Stimulated activated CD8-positive, alpha-beta memory T cell treated with anti-CD3 and anti-CD28 coated beads, Interleukin-4, amount 100 ng/mL, for 24 hours (primary cell): ENCODE results near the gene TPD52L1.

Experiments
- DNase-seq: peaks from one replicate; pipeline ENCODE4 v3.0.0-alpha.2; 2020; ENCODE audit warnings: low read depth

The TPD52L1 gene

DNA sequence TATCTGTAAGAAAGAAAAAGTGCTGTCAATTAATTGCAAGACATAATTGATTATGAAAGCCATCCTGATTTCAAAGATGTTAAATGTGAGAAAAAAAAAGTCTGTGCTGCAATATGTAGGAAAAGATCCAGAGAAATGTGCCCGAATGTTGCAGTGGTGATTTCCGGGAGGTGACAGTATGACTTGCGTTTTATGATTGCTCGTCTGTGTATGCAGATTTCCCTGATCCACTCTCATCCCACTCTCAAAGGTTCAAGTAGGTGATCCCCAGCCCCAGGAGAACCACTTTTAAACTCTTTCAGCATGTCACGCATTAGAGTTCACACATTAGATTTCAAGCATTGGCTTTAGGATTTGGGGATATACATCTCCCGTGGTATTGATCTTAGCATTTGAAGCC lies 57.8 kb downstream of the TPD52L1 start:
- no peak for DNase-seq

DNA sequence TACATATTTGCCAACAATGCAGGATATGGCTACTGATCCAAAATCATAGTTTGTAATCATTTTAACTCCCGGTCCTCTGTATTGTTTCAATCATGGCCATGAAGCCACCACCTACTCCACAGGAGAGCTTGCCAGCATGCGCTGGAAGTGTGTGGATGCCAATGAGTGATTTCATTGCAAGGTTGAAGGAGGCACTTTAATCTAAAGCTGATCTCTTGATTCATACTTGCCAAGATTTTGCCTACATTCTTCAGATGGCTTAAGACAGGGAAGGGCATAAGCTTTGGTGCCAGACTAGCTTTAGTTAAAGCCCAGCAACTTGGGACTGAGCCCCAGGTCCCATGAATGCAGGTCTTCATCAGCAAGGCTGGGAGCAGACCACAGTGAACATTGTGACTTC lies 58.8 kb downstream of the TPD52L1 start:
- no peak for DNase-seq

DNA sequence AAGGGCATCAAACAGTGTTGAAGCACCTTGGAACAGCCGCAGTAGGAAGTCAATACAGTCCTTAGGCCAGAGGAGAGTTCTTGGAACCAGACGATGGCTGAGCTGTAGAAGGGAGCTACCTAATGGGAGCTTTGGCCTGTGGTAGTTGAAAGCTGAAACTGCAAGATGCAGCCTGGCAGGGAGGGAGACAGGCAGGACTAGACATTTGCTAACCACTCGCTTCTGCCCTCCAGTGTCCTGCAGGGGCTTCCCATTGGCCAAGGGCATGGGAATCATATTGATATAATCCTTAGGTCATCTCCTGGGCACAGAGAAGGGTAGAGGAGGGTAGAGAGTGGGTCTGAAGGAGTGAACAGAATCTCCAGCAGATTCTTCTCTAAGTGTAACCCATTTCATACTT lies 60.4 kb downstream of the TPD52L1 start:
- DNase-seq, result no peak

DNA sequence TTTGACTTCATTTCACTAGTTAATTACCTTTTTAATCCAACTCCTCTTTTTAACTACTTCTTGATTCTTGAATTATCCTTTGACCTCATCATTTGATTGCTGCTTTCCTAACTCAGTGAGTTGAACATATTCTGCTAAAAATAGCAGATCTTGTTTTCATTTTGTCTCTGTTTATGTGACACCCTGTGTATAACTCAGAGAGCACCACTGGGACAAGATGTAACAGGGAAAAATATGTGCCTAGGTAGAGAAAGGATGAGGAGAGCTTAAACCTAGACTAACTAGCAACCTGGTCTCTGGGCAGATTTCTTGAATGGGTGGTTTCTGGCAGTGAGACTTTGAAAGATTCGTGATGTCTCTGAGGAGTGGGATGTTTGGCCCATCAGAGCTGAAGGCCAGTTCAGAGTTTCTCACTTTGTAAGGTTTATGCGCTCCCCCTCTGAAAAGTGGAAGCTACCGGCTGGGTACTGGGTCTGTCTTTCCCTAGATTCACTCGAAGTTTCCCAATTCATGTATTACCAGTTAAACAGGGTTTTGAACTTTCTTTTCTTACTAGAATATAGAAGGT lies 61.8 kb downstream of the TPD52L1 start:
- no peak for DNase-seq

DNA sequence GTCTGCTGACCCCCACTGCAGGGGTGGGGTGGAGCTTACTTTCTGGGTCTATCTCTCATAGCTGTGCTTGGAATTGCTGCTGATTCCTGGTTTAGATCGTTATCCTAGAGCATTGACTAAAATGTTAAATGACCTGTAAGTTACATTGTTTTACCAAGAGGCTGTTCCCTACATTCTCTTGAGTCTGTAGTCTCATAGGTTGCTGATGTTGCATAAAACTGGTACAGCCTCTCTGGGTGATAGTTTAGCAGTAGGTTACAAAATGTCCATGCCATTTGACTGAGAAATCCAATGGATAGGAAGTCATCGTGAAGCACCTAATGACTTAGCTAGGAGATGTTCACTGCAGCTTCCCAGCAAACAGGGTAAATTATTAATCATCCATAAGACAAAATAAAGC lies 62.4 kb downstream of the TPD52L1 start:
- DNase-seq, result no peak

DNA sequence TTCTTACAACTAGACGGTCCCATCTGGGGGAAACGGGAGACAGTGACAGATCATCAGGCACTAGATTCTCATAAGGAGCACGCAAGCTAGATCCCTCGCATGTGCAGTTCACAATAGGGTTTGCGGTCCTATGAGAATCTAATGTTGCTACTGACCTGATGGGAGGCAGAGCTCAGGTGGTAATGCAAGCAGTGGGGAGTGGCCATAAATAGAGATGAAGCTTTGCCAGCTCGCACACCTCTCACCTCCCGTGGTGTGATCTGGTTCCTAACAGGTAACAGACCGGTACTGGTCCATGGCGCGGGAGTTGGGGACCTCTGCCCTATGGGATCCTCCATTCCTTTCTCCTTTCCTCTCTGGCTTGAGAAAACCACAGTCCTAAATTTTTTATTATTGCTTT lies 63.8 kb downstream of the TPD52L1 start:
- DNase-seq, result no peak

DNA sequence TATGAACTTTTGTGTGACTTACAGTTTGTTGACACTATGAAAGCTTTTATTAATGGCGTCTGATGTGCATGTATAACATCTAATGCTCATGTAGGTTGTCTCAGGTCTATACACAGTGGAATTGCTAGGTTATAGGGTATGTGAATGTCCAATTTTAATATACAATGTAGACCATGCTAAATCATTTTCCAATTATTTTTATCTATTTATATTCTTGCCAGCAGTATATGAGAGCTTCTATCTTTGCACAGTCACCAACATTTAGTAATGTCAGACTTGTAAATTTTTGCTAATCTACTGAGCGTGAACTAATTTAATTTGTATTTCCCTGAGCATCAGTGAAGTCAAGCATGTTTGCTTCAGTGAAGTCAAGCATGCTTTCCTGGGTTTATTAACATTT lies 64.4 kb downstream of the TPD52L1 start:
- no peak for DNase-seq

DNA sequence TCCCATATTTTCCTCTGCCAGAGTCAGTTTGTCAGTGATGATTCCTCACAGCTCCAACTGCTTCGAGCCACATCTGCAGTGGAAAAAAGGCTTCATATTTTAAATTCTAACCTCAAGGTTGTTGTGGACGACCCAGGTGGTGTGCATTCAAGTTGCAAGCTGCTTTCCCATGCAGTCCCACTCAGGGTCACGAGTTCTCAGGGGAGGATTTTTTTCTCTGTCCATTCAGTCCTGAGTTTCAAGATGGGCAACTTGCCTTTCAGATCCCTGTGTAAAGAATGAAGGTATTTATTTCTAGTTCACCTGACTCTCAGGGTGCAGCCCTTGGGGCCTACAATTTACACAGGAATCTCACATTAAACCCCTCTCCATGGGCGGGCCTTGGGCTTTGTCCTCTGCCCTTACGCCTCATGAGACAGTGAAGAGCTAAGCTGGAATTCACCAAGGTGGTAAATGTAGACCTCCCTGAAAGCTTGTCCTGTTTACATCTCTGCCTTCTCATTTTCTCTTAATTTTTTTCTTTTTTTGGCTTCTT lies 65.9 kb downstream of the TPD52L1 start:
- no peak for DNase-seq

DNA sequence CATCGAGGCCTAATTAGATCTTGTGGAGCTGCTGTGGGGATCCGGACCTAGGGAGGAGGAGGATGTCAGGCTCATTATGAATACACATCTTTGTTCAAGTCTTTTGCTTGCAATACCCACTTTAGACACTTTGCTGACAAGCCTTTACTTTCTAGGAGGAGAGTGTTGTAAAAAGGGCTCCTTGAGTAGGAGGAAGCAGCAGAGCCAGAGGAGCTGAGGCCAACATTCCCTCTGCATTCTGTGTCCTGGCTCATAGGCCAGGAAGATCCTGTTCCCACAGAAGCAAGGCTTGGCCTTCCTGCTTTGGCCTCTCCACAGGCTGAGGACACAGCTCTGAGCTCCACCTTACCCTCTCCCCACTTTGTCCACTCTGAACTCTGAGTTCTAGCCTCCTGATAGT lies 67.1 kb downstream of the TPD52L1 start:
- no peak for DNase-seq

DNA sequence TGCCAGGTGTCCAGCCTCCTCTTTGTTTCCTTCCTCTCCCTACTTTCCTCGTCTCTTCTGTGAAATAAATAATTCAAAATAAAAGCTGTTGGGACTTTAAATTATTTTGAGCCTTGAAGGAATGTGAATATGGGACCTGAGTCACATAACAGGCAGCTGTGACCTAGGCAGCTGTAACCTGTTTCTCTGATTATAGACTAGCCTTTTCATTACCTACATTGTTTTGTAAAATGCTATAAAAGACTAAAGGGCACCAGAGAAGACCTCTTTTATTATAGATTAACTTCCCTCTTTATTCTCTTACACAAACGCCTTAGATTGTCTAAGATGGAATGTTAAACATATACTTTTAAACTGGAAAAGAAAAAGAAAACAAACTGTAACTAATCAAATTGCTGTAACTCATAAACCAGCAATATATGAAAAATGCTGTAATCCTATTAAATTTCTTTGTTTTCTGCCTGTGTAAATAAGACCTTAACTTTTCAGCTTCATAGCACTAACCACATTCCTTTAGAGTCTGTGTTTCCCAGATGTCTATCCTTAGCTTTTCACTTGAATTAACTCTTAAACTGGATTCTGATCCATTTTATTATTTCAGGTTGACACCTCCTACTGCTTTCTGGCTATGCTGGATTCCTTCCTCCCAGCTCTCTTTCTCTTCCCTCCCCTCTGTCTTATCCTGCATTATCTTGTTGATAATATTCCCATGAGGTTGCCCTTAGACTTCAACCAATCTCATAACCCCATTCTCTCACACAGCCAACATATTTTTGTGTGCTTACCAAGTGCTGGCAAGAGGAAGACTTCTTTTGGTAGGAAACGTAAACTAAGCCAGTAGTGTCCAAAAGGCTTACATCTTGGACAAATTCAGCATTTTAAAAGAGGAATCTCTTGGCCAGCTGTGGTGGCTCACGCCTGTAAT lies 69.2 kb downstream of the TPD52L1 start:
- DNase-seq, result no peak

DNA sequence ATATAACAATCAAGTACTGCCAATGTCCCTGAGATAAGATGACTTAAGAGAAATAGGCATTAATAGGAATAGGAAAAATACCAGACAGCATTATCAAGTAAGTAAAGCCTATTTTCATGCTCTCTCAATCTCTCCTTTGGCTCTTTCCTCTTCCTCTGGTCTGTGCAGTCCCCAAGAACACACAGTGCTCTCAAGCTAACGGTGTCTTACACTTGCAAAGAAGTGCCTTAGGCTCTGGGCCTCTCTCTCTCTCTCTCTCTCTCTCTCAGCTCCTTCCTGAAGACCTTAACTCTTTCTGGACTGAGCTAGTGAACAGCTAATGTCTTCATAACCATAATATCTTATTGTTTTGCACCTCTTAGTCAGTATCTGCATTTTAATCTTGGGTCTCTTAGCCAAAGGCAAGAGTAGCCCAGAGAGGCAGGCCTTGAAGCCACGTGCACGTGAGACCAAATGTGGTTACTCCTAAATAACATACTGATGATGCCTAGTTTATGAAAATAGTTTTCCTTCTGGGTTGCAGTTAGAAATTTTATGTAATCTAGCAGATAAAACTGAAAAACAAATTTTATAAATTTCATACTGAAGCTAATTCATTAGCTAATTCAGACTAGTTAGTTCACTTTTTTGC lies 70.8 kb downstream of the TPD52L1 start:
- DNase-seq, result no peak

DNA sequence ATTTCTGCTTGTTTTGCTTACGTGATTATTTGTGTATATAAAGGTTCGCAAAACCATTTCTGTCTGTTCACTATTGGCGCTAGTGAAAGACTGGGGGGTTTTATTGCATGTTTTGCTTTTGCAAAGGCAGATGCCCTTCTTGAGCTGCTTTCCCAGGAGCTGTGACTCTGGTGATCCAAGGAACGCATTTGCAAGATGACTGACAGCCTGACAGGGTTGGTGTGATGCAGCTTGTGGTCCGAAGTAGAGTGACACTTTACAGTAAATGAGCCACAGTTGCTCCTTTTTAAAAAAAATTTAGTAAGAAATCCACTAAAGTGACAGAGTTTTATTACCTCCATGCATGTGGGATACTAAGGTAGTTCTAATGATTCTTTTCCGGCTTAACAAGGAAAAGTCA lies 73.7 kb downstream of the TPD52L1 start:
- DNase-seq, result no peak

DNA sequence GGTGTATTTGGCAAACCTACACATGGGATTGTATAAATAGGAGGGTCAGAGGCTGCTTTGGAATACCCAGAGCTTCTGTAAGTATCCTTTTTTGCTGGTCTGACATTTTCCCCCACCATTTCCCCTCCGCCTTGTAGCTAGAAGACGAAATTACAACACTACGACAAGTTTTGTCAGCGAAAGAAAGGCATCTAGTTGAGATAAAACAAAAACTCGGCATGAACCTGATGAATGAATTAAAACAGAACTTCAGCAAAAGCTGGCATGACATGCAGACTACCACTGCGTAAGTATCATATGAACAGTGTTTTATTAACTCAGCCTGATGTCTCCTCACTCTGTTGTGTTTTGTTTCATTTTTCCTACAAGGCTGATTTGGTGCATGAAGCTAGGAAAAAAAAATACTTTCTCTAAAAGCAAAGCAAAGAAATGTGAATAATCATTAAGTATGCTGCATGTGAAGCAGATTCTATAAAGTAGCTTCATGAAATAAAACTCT lies 75.5 kb downstream of the TPD52L1 start:
- no peak for DNase-seq

DNA sequence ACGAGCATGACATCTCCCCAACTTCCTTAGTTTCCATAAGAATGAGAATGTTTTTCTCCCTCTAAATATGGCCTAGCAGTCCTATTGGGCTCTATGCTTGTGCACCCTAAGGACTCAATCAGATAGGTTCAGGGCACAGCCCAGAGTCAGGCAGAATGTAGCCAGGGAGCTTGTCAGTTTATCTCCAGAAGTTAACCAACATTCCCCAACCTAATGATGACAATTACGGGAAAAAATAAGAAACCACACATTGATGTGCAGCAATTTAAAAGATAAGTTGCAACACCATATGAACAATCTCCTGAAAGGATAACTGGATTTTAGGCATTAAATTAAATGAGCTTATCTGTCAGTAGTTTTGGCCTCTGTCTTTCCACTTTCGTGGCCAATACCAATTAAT lies 77.1 kb downstream of the TPD52L1 start:
- DNase-seq, result no peak

DNA sequence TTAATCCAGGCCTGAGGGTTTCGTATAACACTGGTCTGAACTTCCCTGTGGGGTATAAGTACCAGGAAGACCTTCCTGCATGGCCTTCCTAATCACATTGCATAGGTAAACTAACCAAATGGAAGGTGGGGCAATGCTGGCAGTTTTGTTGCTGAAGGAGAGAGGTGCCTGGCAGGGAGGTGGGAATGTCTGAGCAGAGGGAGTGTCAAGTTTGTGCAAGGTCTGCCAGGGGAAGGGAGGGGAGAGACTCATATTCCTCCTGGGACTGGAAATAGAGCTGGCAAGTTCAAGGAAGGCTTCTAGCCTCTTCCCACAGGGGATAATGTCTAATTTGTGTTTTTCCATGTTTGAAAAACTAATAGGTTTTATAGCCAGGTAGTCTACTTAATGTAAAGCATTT lies 77.6 kb downstream of the TPD52L1 start:
- no peak for DNase-seq

DNA sequence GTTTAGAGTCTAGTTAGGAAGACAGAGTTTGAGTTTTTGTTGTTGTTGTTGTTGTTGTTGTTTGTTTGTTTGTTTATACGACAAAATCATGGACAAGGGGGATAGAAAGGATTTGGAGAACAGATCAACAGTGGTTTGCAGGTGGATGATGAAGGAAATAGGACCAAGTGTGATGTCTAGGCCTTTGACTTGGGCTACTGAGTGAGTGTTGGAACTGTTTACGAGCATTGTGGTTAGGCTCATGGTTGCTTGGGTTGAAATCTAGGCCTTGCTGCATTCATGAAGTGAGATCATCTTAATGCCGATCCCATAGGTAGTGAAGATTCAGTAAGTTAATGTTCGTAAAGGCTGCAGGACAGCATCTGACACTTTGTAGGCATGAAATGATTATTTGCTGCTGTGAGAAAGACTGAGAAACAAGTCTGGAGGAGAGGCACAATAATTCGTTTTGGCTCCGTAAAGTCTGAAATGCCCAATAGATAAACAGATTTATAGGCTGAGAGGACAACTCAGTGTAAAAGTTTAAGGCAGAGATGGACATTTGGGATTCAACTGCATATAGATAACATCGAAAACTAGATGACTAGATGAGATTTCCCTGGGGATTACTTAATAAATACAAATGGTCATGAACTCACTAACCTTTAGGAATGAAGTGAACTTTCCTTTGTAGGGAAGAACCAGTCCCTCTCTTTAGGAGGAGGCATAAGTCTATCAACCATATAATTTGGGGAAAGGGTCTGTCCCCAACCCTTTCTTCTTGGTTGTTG lies 78.2 kb downstream of the TPD52L1 start:
- DNase-seq, result no peak

DNA sequence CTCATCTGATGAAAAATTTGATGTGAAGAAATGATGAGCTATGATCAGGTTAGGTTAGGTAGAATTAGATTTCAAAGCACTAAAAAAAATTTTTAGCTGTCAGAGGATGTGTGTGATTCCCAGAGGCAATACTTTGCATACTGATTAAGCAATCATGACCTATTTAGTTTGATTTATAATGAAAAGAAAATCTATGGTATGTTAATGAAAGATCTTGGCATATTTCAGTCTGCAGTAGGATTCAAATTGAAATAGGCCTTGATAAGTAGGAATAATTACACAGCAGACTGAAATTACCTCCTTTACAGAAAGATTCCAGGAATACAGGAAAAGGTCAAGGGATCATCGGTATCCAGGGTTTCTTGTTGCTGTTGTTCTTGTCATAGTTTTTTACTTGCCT lies 78.9 kb downstream of the TPD52L1 start:
- DNase-seq, result no peak

DNA sequence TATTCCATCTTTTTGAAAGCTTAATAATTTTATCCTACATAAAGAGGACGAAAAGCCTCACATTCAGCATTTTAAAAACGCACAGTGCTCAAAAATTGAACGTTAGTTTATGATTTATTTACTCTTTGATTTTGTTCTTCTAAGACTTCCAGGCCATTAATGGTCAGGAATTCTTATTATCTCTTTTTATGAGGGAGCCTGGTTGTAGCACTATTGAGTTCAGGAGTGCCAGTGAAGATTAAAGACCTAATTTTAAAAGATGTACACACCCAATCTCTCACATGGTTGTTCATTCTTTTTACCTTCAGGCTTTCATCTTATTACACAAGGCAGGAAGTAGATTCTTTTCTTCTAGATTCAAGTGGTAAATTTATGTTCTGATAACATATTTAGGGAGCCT lies 79.6 kb downstream of the TPD52L1 start:
- DNase-seq, result no peak

DNA sequence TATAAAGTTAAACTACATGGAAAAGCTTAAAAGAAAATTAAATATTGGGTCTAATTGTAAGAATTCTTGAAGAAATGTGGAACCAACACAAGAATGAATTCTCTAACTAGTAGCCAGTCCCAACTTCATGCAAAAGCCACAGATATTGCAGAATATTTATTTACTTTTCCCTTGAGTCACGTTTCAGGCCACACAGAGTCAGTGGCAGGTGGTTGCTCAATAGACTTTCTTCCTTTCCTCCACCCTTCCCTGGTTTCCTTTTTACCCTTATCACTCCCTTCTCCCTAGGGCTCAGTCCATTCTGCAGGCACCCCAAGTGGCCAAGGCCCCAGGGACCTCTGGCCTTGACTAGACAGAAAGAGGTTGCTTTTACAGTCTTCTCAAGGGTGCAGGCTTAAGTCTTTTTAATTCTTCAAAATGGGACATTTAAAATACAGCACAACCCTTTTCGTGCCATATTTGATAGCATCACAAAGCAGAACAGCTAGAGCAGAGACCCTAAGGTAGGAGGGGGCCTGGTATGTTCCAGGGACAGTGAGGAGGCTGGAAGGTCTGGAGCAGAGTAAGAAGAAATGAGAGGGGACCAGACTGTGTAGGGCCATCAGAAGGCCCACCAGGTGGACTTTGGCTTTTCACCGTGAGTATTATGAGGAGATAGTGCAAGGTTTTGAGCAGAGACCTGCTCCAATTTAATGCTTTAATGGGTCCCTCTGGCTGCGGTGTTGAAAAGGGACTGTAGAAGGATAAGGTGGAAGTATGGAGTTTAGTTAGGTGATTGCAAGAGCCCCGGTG lies 83.2 kb downstream of the TPD52L1 start:
- no peak for DNase-seq

DNA sequence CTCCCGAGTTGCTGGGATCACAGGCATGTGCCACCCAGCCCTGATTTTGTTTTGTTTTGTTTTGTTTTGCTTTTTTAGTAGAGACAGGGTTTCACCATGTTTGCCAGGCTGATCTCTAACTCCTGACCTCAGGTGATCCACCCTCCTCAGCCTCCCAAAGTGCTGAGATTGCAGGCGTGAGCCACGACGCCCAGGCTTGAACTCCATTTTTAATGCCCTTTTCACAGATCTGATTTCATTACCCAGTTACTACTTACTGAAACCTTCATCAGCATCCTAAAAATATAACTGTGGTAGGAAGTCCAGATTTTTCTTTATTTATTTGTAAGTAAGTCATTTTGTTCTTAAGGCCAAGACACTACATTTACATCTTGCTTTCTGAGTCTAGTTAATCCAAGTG lies 84.2 kb downstream of the TPD52L1 start:
- no peak for DNase-seq

DNA sequence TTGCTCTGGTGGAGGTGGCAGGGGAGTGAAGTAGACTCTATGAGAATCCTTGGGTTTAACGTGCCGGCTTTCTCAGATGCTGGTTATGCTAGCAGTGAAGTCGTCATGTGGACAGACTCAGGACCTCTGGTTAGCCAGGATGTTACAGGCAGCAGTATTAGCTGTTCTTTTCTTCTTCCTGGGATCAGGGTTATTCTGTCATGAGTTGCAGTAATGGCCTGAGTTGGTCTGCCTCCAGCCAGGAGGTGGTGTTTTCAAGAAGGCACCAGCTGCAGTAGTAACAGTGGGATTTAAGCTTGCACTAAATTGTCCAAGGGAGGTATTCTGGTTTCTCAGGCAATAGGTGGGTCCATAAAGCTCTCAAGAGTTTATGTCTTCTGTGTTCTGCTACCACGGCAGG lies 91.5 kb downstream of the TPD52L1 start:
- no peak for DNase-seq
